Measurements from ENCODE around the gene L1CAM.

L1CAM gene

DNA sequence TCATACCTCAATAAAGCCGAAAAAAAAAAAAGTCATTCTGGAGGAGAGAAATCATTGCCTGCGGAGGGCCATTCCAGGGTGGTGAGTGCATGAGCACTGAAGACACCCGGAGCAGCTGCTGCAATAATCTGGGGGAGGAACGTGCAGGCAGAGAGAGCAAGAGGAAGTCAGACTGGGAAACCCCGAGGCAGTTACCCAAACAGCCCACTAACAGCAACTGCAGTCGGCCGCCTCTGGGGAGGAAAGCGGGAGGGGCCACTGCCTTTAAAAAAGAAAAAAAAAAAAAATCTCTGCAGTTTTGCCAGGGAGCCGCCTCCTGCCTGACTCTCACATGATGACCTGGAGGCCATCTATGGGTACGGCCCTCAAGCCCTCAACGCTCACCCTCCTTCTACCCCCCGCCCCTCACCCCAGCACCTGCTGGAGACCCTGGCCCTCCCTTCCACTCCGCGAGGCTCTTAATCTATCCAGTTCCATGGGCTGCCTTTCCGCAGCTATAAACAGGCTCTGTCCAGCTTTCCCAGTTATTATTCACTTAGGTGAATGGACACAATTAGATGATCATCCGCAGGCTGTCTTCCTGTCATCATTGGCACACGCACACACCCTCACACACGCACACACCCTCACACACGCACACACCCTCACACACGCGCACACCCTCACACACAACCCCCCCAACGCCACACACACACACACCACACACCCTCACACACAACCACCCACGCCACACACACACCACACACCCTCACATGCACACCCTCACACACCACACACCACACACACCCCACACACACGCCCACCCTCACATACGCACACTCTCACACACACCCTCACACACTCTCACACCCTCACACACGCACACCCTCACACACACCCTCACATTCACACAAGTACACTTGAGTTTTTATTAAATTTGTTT is 15.1 kb upstream of the L1CAM start (continued):
- TF ChIP-seq ZNF112 (tag by site-specific recombination; IDR thresholded peaks at IDR 0.05) (no peak), ZNF146 (tag by site-specific recombination; IDR thresholded peaks at IDR 0.05) (no peak), ZNF24 (tag by site-specific recombination; IDR thresholded peaks at IDR 0.05) (no peak)
- TF ChIP-seq, protein P1, sequence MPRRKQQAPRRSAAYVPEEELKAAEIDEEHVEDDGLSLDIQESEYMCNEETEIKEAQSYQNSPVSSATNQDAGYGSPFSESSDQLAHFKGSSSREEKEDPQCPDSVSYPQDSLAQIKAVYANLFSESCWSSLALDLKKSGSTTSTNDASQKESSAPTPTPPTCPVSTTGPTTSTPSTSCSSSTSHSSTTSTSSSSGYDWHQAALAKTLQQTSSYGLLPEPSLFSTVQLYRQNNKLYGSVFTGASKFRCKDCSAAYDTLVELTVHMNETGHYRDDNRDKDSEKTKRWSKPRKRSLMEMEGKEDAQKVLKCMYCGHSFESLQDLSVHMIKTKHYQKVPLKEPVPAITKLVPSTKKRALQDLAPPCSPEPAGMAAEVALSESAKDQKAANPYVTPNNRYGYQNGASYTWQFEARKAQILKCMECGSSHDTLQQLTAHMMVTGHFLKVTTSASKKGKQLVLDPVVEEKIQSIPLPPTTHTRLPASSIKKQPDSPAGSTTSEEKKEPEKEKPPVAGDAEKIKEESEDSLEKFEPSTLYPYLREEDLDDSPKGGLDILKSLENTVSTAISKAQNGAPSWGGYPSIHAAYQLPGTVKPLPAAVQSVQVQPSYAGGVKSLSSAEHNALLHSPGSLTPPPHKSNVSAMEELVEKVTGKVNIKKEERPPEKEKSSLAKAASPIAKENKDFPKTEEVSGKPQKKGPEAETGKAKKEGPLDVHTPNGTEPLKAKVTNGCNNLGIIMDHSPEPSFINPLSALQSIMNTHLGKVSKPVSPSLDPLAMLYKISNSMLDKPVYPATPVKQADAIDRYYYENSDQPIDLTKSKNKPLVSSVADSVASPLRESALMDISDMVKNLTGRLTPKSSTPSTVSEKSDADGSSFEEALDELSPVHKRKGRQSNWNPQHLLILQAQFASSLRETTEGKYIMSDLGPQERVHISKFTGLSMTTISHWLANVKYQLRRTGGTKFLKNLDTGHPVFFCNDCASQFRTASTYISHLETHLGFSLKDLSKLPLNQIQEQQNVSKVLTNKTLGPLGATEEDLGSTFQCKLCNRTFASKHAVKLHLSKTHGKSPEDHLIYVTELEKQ (tag by site-specific recombination; IDR thresholded peaks at IDR 0.05; ENCODE audit: borderline replicate concordance), result no peak
- TF ChIP-seq, protein P2, sequence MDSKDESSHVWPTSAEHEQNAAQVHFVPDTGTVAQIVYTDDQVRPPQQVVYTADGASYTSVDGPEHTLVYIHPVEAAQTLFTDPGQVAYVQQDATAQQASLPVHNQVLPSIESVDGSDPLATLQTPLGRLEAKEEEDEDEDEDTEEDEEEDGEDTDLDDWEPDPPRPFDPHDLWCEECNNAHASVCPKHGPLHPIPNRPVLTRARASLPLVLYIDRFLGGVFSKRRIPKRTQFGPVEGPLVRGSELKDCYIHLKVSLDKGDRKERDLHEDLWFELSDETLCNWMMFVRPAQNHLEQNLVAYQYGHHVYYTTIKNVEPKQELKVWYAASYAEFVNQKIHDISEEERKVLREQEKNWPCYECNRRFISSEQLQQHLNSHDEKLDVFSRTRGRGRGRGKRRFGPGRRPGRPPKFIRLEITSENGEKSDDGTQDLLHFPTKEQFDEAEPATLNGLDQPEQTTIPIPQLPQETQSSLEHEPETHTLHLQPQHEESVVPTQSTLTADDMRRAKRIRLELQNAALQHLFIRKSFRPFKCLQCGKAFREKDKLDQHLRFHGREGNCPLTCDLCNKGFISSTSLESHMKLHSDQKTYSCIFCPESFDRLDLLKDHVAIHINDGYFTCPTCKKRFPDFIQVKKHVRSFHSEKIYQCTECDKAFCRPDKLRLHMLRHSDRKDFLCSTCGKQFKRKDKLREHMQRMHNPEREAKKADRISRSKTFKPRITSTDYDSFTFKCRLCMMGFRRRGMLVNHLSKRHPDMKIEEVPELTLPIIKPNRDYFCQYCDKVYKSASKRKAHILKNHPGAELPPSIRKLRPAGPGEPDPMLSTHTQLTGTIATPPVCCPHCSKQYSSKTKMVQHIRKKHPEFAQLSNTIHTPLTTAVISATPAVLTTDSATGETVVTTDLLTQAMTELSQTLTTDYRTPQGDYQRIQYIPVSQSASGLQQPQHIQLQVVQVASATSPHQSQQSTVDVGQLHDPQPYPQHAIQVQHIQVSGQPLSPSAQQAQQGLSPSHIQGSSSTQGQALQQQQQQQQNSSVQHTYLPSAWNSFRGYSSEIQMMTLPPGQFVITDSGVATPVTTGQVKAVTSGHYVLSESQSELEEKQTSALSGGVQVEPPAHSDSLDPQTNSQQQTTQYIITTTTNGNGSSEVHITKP (tag by site-specific recombination; IDR thresholded peaks at IDR 0.05), result no peak

DNA sequence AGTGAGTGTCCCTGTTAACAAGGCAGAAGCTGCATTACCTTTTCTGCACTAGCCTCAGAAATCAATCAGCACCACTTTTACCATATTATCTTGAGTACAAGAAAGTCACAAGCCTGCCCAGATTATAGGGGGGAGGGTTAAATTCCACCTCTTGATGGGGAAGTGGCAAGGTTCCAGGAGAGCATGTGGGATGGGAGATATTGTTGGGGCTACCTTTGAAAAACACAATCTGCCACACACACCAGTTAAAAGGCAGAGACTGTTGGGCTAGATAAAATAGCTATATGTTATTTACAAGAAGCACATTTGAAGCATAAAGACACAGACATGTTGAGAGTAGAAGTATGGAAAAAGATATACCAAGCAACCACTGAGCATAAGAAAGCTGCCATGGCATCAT is 11.9 kb upstream of the L1CAM start:
- H3K27ac ChIP-seq (ENCODE audit: extremely low read depth, low read depth, low read length), result no peak overlapping the region
- ChIA-PET CTCF (no interaction called here), POLR2A (no interaction called here)
- H3K4me1 ChIP-seq (ENCODE audit: control insufficient read depth, insufficient read depth, low read length), result no peaks in the 10 kb centered on the region
- no peaks in the 10 kb centered on the region for H3K36me3 ChIP-seq (ENCODE audit: control insufficient read depth in 2 of 2, insufficient read depth in 1 of 2, low read length in 2 of 2)
- H3K9me3 ChIP-seq (ENCODE audit: control insufficient read depth, insufficient read depth, low read depth, low read length), result no peaks in the 10 kb centered on the region; the same call in 1 of the 2 replicates
- H3K4me3 ChIP-seq (ENCODE audit: low read depth, low read length), result no peak overlapping the region
- TF ChIP-seq HOXC10 (CRISPR knock-in tag; IDR thresholded peaks at IDR 0.05), result no peak
- TF ChIP-seq, protein P3, sequence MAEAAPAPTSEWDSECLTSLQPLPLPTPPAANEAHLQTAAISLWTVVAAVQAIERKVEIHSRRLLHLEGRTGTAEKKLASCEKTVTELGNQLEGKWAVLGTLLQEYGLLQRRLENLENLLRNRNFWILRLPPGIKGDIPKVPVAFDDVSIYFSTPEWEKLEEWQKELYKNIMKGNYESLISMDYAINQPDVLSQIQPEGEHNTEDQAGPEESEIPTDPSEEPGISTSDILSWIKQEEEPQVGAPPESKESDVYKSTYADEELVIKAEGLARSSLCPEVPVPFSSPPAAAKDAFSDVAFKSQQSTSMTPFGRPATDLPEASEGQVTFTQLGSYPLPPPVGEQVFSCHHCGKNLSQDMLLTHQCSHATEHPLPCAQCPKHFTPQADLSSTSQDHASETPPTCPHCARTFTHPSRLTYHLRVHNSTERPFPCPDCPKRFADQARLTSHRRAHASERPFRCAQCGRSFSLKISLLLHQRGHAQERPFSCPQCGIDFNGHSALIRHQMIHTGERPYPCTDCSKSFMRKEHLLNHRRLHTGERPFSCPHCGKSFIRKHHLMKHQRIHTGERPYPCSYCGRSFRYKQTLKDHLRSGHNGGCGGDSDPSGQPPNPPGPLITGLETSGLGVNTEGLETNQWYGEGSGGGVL (tag by site-specific recombination; IDR thresholded peaks at IDR 0.05), result no peak
- TF ChIP-seq SALL2 (tag by site-specific recombination; IDR thresholded peaks at IDR 0.05; ENCODE audit: borderline replicate concordance), result no peak
- TF ChIP-seq, protein P4, sequence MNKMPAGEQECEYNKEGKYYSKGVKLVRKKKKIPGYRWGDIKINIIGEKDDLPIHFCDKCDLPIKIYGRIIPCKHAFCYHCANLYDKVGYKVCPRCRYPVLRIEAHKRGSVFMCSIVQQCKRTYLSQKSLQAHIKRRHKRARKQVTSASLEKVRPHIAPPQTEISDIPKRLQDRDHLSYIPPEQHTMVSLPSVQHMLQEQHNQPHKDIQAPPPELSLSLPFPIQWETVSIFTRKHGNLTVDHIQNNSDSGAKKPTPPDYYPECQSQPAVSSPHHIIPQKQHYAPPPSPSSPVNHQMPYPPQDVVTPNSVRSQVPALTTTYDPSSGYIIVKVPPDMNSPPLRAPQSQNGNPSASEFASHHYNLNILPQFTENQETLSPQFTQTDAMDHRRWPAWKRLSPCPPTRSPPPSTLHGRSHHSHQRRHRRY (tag by site-specific recombination; IDR thresholded peaks at IDR 0.05), result no peak
- no peak for TF ChIP-seq ZNF585B (tag by site-specific recombination; IDR thresholded peaks at IDR 0.05)
- TF ChIP-seq, protein P5, sequence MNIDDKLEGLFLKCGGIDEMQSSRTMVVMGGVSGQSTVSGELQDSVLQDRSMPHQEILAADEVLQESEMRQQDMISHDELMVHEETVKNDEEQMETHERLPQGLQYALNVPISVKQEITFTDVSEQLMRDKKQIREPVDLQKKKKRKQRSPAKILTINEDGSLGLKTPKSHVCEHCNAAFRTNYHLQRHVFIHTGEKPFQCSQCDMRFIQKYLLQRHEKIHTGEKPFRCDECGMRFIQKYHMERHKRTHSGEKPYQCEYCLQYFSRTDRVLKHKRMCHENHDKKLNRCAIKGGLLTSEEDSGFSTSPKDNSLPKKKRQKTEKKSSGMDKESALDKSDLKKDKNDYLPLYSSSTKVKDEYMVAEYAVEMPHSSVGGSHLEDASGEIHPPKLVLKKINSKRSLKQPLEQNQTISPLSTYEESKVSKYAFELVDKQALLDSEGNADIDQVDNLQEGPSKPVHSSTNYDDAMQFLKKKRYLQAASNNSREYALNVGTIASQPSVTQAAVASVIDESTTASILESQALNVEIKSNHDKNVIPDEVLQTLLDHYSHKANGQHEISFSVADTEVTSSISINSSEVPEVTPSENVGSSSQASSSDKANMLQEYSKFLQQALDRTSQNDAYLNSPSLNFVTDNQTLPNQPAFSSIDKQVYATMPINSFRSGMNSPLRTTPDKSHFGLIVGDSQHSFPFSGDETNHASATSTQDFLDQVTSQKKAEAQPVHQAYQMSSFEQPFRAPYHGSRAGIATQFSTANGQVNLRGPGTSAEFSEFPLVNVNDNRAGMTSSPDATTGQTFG (tag by site-specific recombination; IDR thresholded peaks at IDR 0.05; ENCODE audit: borderline replicate concordance), result no peak
- no peak for TF ChIP-seq ZNF600 (tag by site-specific recombination; IDR thresholded peaks at IDR 0.05)
- no peak for TF ChIP-seq ZFP69B (tag by site-specific recombination; IDR thresholded peaks at IDR 0.05)
- TF ChIP-seq OVOL3 (tag by site-specific recombination; IDR thresholded peaks at IDR 0.05), result no peak
- no peak for TF ChIP-seq ZNF175 (tag by site-specific recombination; IDR thresholded peaks at IDR 0.05)
- TF ChIP-seq ZNF302 (tag by site-specific recombination; IDR thresholded peaks at IDR 0.05; ENCODE audit: low read depth), result no peak
- no peak for TF ChIP-seq ZXDB (tag by site-specific recombination; IDR thresholded peaks at IDR 0.05)
- TF ChIP-seq, protein P6, sequence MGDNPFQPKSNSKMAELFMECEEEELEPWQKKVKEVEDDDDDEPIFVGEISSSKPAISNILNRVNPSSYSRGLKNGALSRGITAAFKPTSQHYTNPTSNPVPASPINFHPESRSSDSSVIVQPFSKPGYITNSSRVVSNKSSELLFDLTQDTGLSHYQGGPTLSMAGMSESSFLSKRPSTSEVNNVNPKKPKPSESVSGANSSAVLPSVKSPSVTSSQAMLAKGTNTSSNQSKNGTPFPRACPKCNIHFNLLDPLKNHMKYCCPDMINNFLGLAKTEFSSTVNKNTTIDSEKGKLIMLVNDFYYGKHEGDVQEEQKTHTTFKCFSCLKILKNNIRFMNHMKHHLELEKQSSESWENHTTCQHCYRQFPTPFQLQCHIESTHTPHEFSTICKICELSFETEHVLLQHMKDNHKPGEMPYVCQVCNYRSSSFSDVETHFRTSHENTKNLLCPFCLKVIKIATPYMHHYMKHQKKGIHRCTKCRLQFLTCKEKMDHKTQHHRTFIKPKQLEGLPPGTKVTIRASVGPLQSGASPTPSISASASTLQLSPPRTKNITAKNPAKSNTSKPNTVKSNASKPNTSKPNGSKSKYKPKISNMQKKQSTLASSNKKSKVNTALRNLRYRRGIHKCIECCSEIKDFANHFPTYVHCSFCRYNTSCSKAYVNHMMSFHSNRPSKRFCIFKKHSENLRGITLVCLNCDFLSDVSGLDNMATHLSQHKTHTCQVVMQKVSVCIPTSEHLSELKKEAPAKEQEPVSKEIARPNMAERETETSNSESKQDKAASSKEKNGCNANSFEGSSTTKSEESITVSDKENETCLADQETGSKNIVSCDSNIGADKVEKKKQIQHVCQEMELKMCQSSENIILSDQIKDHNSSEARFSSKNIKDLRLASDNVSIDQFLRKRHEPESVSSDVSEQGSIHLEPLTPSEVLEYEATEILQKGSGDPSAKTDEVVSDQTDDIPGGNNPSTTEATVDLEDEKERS (tag by site-specific recombination; IDR thresholded peaks at IDR 0.05), result no peak
- TF ChIP-seq ZNF76 (tag by site-specific recombination; IDR thresholded peaks at IDR 0.05; ENCODE audit: borderline replicate concordance, low read depth), result no peak

Data from HEK293 (cell line).